HepG2 (cell line): ENCODE results near the gene RPS17. TPM values are rescaled to one million over a fixed set of nuclear protein-coding genes. Genes with fewer than 3 reads are reported as not detected.

ENCODE experiments used
- ARNTL ChIP-seq: sonication (generic); formaldehyde crosslinking; IDR thresholded peaks from 2 replicates; pipeline ENCODE4 v1.4.0; 2020; ENCODE audit warnings: mild to moderate bottlenecking, missing genetic modification reagents
- FOXA3 ChIP-seq: IDR thresholded peaks from 2 replicates; pipeline ENCODE4 v1.6.1; 2016; ENCODE audit warnings: missing genetic modification reagents, missing compliant biosample characterization
- FOXP1 ChIP-seq, 2 experiments: fragments of 450-650 bp in 1 of 2; IDR thresholded peaks; 2 replicates each; pipeline ENCODE4 v1.6.1; 2017 to 2018; ENCODE audit warnings: antibody characterized with exemption in 1 of 2
- GMEB1 ChIP-seq: sonication (generic); formaldehyde crosslinking; IDR thresholded peaks from 2 replicates; pipeline ENCODE4 v1.5.1; 2020; ENCODE audit warnings: missing genetic modification reagents, mild to moderate bottlenecking, borderline replicate concordance
- HMGA1 ChIP-seq: sonication (generic); formaldehyde crosslinking; conservative IDR thresholded peaks from 2 replicates; pipeline ENCODE4 v1.4.0; 2020; ENCODE audit warnings: missing genetic modification reagents
- IKZF1 ChIP-seq: fragments of 450-650 bp; IDR thresholded peaks from 2 replicates; pipeline ENCODE4 v1.7.1; 2016
- MBD4 ChIP-seq: IDR thresholded peaks from 2 replicates; pipeline ENCODE4 v1.6.1; 2012; ENCODE audit warnings: low read length, inconsistent platforms, borderline replicate concordance
- MXD4 ChIP-seq: IDR thresholded peaks from 2 replicates; pipeline ENCODE4 v1.6.1; 2016; ENCODE audit warnings: mild to moderate bottlenecking, missing biosample characterization, missing genetic modification reagents
- MXI1 ChIP-seq: IDR thresholded peaks from 3 replicates; pipeline ENCODE4 v1.6.1; 2012; ENCODE audit warnings: low read depth, low read length, inconsistent platforms, borderline replicate concordance
- NR1H2 ChIP-seq: sonication (generic); formaldehyde crosslinking; IDR thresholded peaks from 2 replicates; pipeline ENCODE4 v1.8.1; 2022; ENCODE audit warnings: low read depth, missing genetic modification reagents, borderline replicate concordance
- PCBP2 ChIP-seq: fragments of 200-400 bp; formaldehyde crosslinking; optimal IDR thresholded peaks from 2 replicates; pipeline ENCODE3; 2018; ENCODE audit warnings: low read length, low read depth; ENCODE audit not compliant: poor library complexity, severe bottlenecking
- SALL2 ChIP-seq: sonication (generic); formaldehyde crosslinking; IDR thresholded peaks from 2 replicates; pipeline ENCODE4 v1.8.1; 2023; ENCODE audit warnings: mild to moderate bottlenecking, missing genetic modification reagents, inconsistent platforms
- SETDB1 ChIP-seq: sonication (generic); formaldehyde crosslinking; IDR thresholded peaks from 2 replicates; pipeline ENCODE4 v1.5.1; 2020; ENCODE audit warnings: missing genetic modification reagents, mild to moderate bottlenecking, borderline replicate concordance
- SMC3 ChIP-seq: IDR thresholded peaks from 2 replicates; pipeline ENCODE4 v1.6.1; 2011; ENCODE audit warnings: low read length, improper control_type of control experiment
- ZBTB20 ChIP-seq: sonication (generic); formaldehyde crosslinking; IDR thresholded peaks from 2 replicates; pipeline ENCODE4 v1.8.1; 2023; ENCODE audit warnings: missing genetic modification reagents, low read depth, mild to moderate bottlenecking, borderline replicate concordance
- ZNF350 ChIP-seq: sonication (generic); formaldehyde crosslinking; IDR thresholded peaks from 2 replicates; pipeline ENCODE4 v1.4.0; 2020; ENCODE audit warnings: mild to moderate bottlenecking, low read depth, missing genetic modification reagents, borderline replicate concordance
- ZNF691 ChIP-seq: sonication (generic); formaldehyde crosslinking; IDR thresholded peaks from 2 replicates; pipeline ENCODE4 v1.4.0; 2020; ENCODE audit warnings: missing genetic modification reagents, low read depth, mild to moderate bottlenecking, borderline replicate concordance
- ZNF747 ChIP-seq: sonication (generic); formaldehyde crosslinking; IDR thresholded peaks from 2 replicates; pipeline ENCODE4 v1.8.1; 2023; ENCODE audit warnings: missing genetic modification reagents, mild to moderate bottlenecking, borderline replicate concordance
- polyA plus RNA-seq, 8 experiments: library from polyadenylated mRNA; depleted of rRNA in 3 of 8; stranded (reverse) in 7 of 8; unstranded in 1 of 8; fragments of >200 nt; fragmentation: Illumina TruSeq in 4 of 8; extraction: Trizol in 4 of 8; gene quantifications; 2 replicates each; pipeline versions ENCODE4 v1.2.1 to v1.2.3, GENCODE V29; 2011 to 2016; ENCODE audit warnings: low read depth in 4 of 8, missing spikeins in 1 of 8, mixed read lengths in 1 of 8; ENCODE audit not compliant: insufficient read depth in 1 of 8
- total RNA-seq, 5 experiments: library from RNA; depleted of rRNA; stranded (reverse); fragments of >200 nt; fragmentation: Illumina TruSeq; extraction: Trizol; gene quantifications; 2 replicates each; pipeline ENCODE4 v1.2.3, GENCODE V29; 2016; ENCODE audit warnings: low read depth in 1 of 5
- TF ChIP-seq, protein P1 (sequence below): IDR thresholded peaks from 2 replicates; pipeline ENCODE4 v1.6.1; 2016; ENCODE audit warnings: mild to moderate bottlenecking
- TF ChIP-seq, protein P2 (sequence below): sonication (generic); formaldehyde crosslinking; IDR thresholded peaks from 2 replicates; pipeline ENCODE4 v1.8.0; 2022; ENCODE audit warnings: mild to moderate bottlenecking, missing genetic modification reagents, moderate library complexity
- TF ChIP-seq, protein P3 (sequence below): sonication (generic); formaldehyde crosslinking; IDR thresholded peaks from 2 replicates; pipeline ENCODE4 v1.8.1; 2023; ENCODE audit warnings: mild to moderate bottlenecking, missing genetic modification reagents, borderline replicate concordance

Gene RPS17
- total and polyA plus RNA-seq, 2 of the 13 experiments (the other 11 are each of a cell fraction or from before 2014, with no cell fraction given), result 2,570 to 5,021 TPM

DNA sequence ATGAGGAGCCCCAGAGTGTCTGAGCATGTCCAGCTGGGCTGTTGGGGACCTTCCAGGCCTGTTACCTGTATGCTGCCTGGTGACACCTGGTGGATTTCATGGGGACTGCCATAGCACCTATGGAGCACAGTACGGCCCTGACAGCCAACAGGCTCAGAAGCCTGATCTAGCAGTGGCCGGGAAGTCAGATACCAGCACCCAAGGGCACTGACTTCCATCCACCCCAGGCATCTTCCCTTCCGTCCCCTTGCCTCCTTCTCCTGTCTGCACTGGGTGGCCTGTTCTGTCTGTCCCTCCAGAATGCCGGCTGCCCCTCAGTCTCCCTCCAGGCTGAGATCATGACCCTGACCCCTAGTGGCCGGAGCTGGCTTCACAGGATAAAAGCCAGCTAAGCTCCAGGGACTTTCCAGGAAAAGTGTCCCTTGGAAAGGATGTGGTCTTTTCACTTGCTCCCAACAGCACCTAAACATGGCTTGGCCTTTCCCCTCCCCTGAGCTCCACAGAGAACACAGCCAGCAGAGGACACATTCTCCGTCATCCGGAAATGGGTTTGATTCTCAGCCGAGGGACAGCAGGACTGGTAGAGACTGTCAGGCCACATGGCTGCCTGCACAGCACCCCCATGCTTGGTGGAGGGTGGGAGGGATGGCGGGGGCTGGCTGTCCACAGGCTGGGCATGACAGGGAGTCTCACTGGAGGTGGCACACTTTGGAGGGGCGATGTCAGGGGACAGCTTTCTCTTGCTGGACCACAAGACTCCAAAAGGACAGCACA lies 9.5 kb downstream of the RPS17 start (continued):
- TF ChIP-seq, protein P1, sequence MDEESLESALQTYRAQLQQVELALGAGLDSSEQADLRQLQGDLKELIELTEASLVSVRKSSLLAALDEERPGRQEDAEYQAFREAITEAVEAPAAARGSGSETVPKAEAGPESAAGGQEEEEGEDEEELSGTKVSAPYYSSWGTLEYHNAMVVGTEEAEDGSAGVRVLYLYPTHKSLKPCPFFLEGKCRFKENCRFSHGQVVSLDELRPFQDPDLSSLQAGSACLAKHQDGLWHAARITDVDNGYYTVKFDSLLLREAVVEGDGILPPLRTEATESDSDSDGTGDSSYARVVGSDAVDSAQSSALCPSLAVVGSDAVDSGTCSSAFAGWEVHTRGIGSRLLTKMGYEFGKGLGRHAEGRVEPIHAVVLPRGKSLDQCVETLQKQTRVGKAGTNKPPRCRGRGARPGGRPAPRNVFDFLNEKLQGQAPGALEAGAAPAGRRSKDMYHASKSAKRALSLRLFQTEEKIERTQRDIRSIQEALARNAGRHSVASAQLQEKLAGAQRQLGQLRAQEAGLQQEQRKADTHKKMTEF, result 0 out of 2 replicates have a peak, but pooled peaks have one; percentile 37
- TF ChIP-seq ZNF747 (CRISPR knock-in tag) (no peak), MXD4 (CRISPR knock-in tag) (no peak), FOXP1 (IDR thresholded peaks at IDR 0.05) (no peak), FOXP1 (CRISPR knock-in tag; IDR thresholded peaks at IDR 0.05) (no peak), GMEB1 (CRISPR knock-in tag) (no peak), HMGA1 (CRISPR knock-in tag) (no peak), SMC3 (peak; percentile 42; the same call in 1 of the 2 replicates), SETDB1 (CRISPR knock-in tag) (no peak), ZNF691 (CRISPR knock-in tag) (0 out of 2 replicates have a peak, but pooled peaks have one; percentile 36), IKZF1 (no peak), FOXA3 (CRISPR knock-in tag) (no peak), NR1H2 (CRISPR knock-in tag) (no peak), PCBP2 (no peak), ARNTL (CRISPR knock-in tag) (0 out of 2 replicates have a peak, but pooled peaks have one; percentile 28), ZNF350 (peak; percentile 22; the same call in 1 of the 2 replicates), MXI1 (peak; percentile 23; the same call in 1 of the 3 replicates), MBD4 (no peak), SALL2 (CRISPR knock-in tag) (no peak), ZBTB20 (CRISPR knock-in tag) (no peak)
- TF ChIP-seq, protein P2, sequence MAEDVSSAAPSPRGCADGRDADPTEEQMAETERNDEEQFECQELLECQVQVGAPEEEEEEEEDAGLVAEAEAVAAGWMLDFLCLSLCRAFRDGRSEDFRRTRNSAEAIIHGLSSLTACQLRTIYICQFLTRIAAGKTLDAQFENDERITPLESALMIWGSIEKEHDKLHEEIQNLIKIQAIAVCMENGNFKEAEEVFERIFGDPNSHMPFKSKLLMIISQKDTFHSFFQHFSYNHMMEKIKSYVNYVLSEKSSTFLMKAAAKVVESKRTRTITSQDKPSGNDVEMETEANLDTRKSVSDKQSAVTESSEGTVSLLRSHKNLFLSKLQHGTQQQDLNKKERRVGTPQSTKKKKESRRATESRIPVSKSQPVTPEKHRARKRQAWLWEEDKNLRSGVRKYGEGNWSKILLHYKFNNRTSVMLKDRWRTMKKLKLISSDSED (CRISPR knock-in tag), result no peak
- TF ChIP-seq, protein P3, sequence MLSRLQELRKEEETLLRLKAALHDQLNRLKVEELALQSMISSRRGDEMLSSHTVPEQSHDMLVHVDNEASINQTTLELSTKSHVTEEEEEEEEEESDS, result no peak
